Neural cell (in vitro differentiated cells): ENCODE results near the gene AMY1A. TPM values are rescaled to one million over a fixed set of nuclear protein-coding genes. Genes with fewer than 3 reads are reported as not detected.
"Not testable (repeated sequence)": the region's sequence is repeated elsewhere in the genome, so short reads cannot be mapped to it uniquely, and the experiment has no call there.

Experiments
- H2AFZ ChIP-seq: fragments of 200-600, 300-800 bp; sonication (generic), shearing (Covaris generic); 2 replicates; pipeline ENCODE4 v1.6.0; 2014; ENCODE audit warnings: low read depth, mild to moderate bottlenecking, antibody characterized with exemption, low read length, moderate library complexity
- H3F3A ChIP-seq: fragments of 200-600 bp; shearing (Covaris generic); 2 replicates; pipeline ENCODE4 v1.6.1; 2016; ENCODE audit warnings: mild to moderate bottlenecking, moderate library complexity, mixed read lengths, antibody characterized with exemption, low read length; ENCODE audit not compliant: insufficient read depth, poor library complexity, severe bottlenecking
- H3K27ac ChIP-seq: fragments of 200-600, 300-800 bp; sonication (generic), shearing (Covaris generic); 2 replicates; pipeline ENCODE4 v1.5.1; 2014; ENCODE audit warnings: mild to moderate bottlenecking, low read length, moderate library complexity
- H3K27me3 ChIP-seq: fragments of 300-800, 200-600 bp; sonication (generic), shearing (Covaris generic); 2 replicates; pipeline ENCODE4 v1.6.0; 2014; ENCODE audit warnings: mild to moderate bottlenecking, low read depth, low read length, moderate library complexity; ENCODE audit not compliant: insufficient read depth
- H3K36me3 ChIP-seq: fragments of 300-800, 200-600 bp; sonication (generic), shearing (Covaris generic); 2 replicates; pipeline ENCODE4 v1.5.1; 2014; ENCODE audit warnings: mild to moderate bottlenecking, antibody characterized with exemption, low read length, moderate library complexity; ENCODE audit not compliant: insufficient read depth
- H3K4me2 ChIP-seq: fragments of 300-800, 200-600 bp; sonication (generic), shearing (Covaris generic); 2 replicates; pipeline ENCODE4 v1.6.0; 2014; ENCODE audit warnings: mild to moderate bottlenecking, low read length
- H3K4me3 ChIP-seq: fragments of 300-800, 200-600 bp; sonication (generic), shearing (Covaris generic); 2 replicates; pipeline ENCODE4 v1.5.1; 2014; ENCODE audit warnings: mild to moderate bottlenecking, low read length, moderate library complexity
- H3K79me2 ChIP-seq: fragments of 200-600 bp; shearing (Covaris generic); replicated peaks from 2 replicates; pipeline ENCODE4 v1.6.0; 2014; ENCODE audit warnings: mild to moderate bottlenecking, low read length, moderate library complexity; ENCODE audit not compliant: insufficient read depth
- H3K9ac ChIP-seq: fragments of 300-800, 200-600 bp; sonication (generic), shearing (Covaris generic); 2 replicates; pipeline ENCODE4 v1.6.1; 2016; ENCODE audit warnings: mild to moderate bottlenecking, low read length, mixed read lengths
- H3K9me2 ChIP-seq: fragments of 200-600 bp; shearing (Covaris generic); 2 replicates; pipeline ENCODE4 v1.6.1; 2016; ENCODE audit warnings: mild to moderate bottlenecking, low read length, mixed read lengths; ENCODE audit not compliant: insufficient read depth
- H3K9me3 ChIP-seq: fragments of 200-600, 300-800 bp; sonication (generic), shearing (Covaris generic); 2 replicates; pipeline ENCODE4 v1.6.1; 2016; ENCODE audit warnings: mild to moderate bottlenecking, mixed run types, low read length, moderate library complexity, mixed read lengths
- H4K20me1 ChIP-seq: fragments of 200-600 bp; shearing (Covaris generic); 2 replicates; pipeline ENCODE4 v1.6.1; 2016; ENCODE audit warnings: mild to moderate bottlenecking, mixed run types; ENCODE audit not compliant: insufficient read depth
- CTCF ChIP-seq: fragments of 450-650 bp; IDR thresholded peaks from 2 replicates; pipeline ENCODE4 v1.5.1; 2014; ENCODE audit warnings: antibody characterized with exemption, mild to moderate bottlenecking, moderate library complexity; ENCODE audit not compliant: poor library complexity, severe bottlenecking
- EP300 ChIP-seq: fragments of 450-650 bp; conservative IDR thresholded peaks from 2 replicates; pipeline ENCODE4 v1.6.1; 2014; ENCODE audit warnings: antibody characterized with exemption, mild to moderate bottlenecking, moderate library complexity; ENCODE audit not compliant: poor library complexity, severe bottlenecking
- EZH2 ChIP-seq: fragments of 200-600, 300-800 bp; shearing (Covaris generic), sonication (generic); IDR thresholded peaks from 2 replicates; pipeline ENCODE4 v1.6.1; 2014; ENCODE audit warnings: antibody characterized with exemption, low read length, borderline replicate concordance, mild to moderate bottlenecking; ENCODE audit not compliant: insufficient read depth, poor library complexity, severe bottlenecking
- MXI1 ChIP-seq: fragments of 450-650 bp; conservative IDR thresholded peaks from 2 replicates; pipeline ENCODE4 v1.6.1; 2014; ENCODE audit warnings: antibody characterized with exemption, mild to moderate bottlenecking; ENCODE audit not compliant: poor library complexity, severe bottlenecking
- POLR2AphosphoS5 ChIP-seq: IDR thresholded peaks from 2 replicates; pipeline ENCODE4 v1.6.1; 2012
- RAD21 ChIP-seq: fragments of 450-650 bp; conservative IDR thresholded peaks from 2 replicates; pipeline ENCODE4 v1.6.1; 2014; ENCODE audit warnings: antibody characterized with exemption, mild to moderate bottlenecking, moderate library complexity
- REST ChIP-seq: IDR thresholded peaks from 2 replicates; pipeline ENCODE4 v1.6.1; 2012; ENCODE audit warnings: borderline replicate concordance
- SMC3 ChIP-seq: fragments of 450-650 bp; conservative IDR thresholded peaks from 2 replicates; pipeline ENCODE4 v1.6.1; 2014; ENCODE audit warnings: antibody characterized with exemption, mild to moderate bottlenecking, moderate library complexity; ENCODE audit not compliant: poor library complexity
- TAF1 ChIP-seq: IDR thresholded peaks from 2 replicates; pipeline ENCODE4 v1.6.1; 2012; ENCODE audit warnings: low read depth
- polyA minus RNA-seq: library from RNA; depleted of rRNA, polyadenylated mRNA; stranded (reverse); fragments of >200 nt; gene quantifications from 2 replicates; pipeline ENCODE4 v1.2.3, GENCODE V29; 2014
- polyA plus RNA-seq: library from polyadenylated mRNA; depleted of rRNA; stranded (reverse); fragments of >200 nt; gene quantifications from 2 replicates; pipeline ENCODE4 v1.2.3, GENCODE V29; 2014

Gene AMY1A
- polyA plus RNA-seq (not detected in 2 replicates), polyA minus RNA-seq (not detected in 2 replicates)

GRCh38 chr1:103655460-103655859 lies at the start of gene AMY1A:
TSS of gene AMY1A (plus strand) at chr1:103655760. CDS start at chr1:103656331, 571 bp downstream.
- not testable (repeated sequence) for H3K36me3 ChIP-seq, H3K9me2 ChIP-seq, H4K20me1 ChIP-seq, H3K27ac ChIP-seq, H3K4me2 ChIP-seq, H3K27me3 ChIP-seq, H3K9me3 ChIP-seq, H3K4me3 ChIP-seq, H3F3A ChIP-seq, H3K79me2 ChIP-seq, H3K9ac ChIP-seq, H2AFZ ChIP-seq

GRCh38 chr1:103616362-103616761 lies 39.2 kb upstream of the AMY1A start:
- no peak for TF ChIP-seq POLR2AphosphoS5
- TF ChIP-seq EP300, result no peak
- TF ChIP-seq TAF1, result no peak
- TF ChIP-seq EZH2, result no peak
- TF ChIP-seq REST, result no peak
- no peak for TF ChIP-seq MXI1
- TF ChIP-seq SMC3, result no peak
- no peak for TF ChIP-seq CTCF
- TF ChIP-seq RAD21, result no peak
- Histone ChIP-seq H3K9me3 (no peaks in the 10 kb centered on the region), H3K9ac (no peak overlapping the region)

GRCh38 chr1:103616994-103617477 lies 38.5 kb upstream of the AMY1A start, which contains the start of gene AMY2A:
TSS of gene AMY2A (plus strand) at chr1:103617427. CDS start at chr1:103617441, 14 bp downstream.
- H3K9ac ChIP-seq, H4K20me1 ChIP-seq, H3K79me2 ChIP-seq, H3K4me2 ChIP-seq, H3K27me3 ChIP-seq, H3K4me3 ChIP-seq, H3K9me2 ChIP-seq, H3K9me3 ChIP-seq, H3K36me3 ChIP-seq, H2AFZ ChIP-seq, H3F3A ChIP-seq, H3K27ac ChIP-seq: not testable (repeated sequence)

More at GRCh38 chr1:103616362-103616761, 39.2 kb upstream of the AMY1A start:
- Histone ChIP-seq H4K20me1 (no peaks in the 10 kb centered on the region), H2AFZ (no peak overlapping the region), H3K4me2 (no peak overlapping the region), H3F3A (no peaks in the 10 kb centered on the region), H3K27ac (no peak overlapping the region), H3K9me2 (no peaks in the 10 kb centered on the region), H3K27me3 (no peaks in the 10 kb centered on the region), H3K36me3 (no peaks in the 10 kb centered on the region), H3K4me3 (no peak overlapping the region), H3K79me2 (no peaks in the 10 kb centered on the region)

GRCh38 chr1:103627436-103627835 lies 28.1 kb upstream of the AMY1A start:
- H3K79me2 ChIP-seq, H3K4me3 ChIP-seq, H3K27ac ChIP-seq, H3K9me3 ChIP-seq, H3F3A ChIP-seq, H3K27me3 ChIP-seq, H3K9ac ChIP-seq, H3K9me2 ChIP-seq, H4K20me1 ChIP-seq, H3K4me2 ChIP-seq, H2AFZ ChIP-seq, H3K36me3 ChIP-seq: not testable (repeated sequence)

GRCh38 chr1:103641194-103641593 lies 14.4 kb upstream of the AMY1A start:
- H3K79me2 ChIP-seq, H3K9me2 ChIP-seq, H2AFZ ChIP-seq, H3K9ac ChIP-seq, H3K27me3 ChIP-seq, H4K20me1 ChIP-seq, H3K4me3 ChIP-seq, H3F3A ChIP-seq, H3K9me3 ChIP-seq, H3K27ac ChIP-seq, H3K4me2 ChIP-seq, H3K36me3 ChIP-seq: not testable (repeated sequence)
